ENCODE data around the gene CBX4. TPM values are rescaled to one million over a fixed set of nuclear protein-coding genes. Genes with fewer than 3 reads are reported as not detected.

The CBX4 gene
- total and polyA plus RNA-seq, 2 of the 4 experiments (the other 2 are of a cell fraction) = 3.2 to 9.4 TPM

DNA sequence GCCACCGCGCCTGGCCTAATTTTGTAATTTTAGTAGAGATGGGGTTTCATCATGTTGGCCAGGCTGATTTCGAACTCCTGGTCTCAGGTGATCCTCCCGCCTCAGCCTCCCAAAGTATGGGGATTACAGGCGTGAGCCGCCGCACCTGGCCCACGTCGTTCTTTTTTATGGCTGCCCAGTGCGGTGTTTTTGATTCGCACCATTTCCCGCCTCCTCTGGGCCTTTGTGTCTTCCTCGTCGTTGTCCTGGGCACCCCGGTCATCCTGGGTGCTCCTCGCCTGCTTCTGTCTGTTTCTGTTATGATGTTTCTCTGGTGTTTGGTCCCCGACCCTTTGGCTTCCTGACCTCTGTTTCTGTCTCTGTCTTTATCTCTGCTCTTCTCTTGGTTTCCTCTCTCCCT is 15.0 kb downstream of the CBX4 start:
- BruUV-seq (replicated peaks) = no TSS peak
- 87% methylated on average over 6 of the region's 17 CpGs; no CpG with 5 or more reads in 1 of the 2 experiments for WGBS, 2 experiments (ENCODE audit: extremely low coverage in 2 of 2, insufficient read length in 1 of 2)
- no peak overlapping the region for H2AK5ac ChIP-seq (ENCODE audit: low read depth, low read length)
- no peak overlapping the region for H4K91ac ChIP-seq (ENCODE audit: insufficient read depth, low read depth, low read length)
- peaks cover 16% of the 10 kb centered on the region for H3K9me1 ChIP-seq (ENCODE audit: insufficient read depth, low read length)
- no peak overlapping the region for H3K4ac ChIP-seq (ENCODE audit: low read depth, low read length)
- TF ChIP-seq BHLHE40 (IDR thresholded peaks at IDR 0.05; ENCODE audit: low read depth, low read length) (no peak), POLR2A (IDR thresholded peaks at IDR 0.05; ENCODE audit: low read depth, low read length) (no peak), RFX5 (IDR thresholded peaks at IDR 0.05; ENCODE audit: low read depth, low read length) (no peak), CTCF (conservative IDR thresholded peaks at IDR 0.05; ENCODE audit: low read depth, low read length) (no peak), FOS (IDR thresholded peaks at IDR 0.05; ENCODE audit: low read depth, low read length) (no peak), RAD21 (IDR thresholded peaks at IDR 0.05; ENCODE audit: low read length) (no peak), MXI1 (IDR thresholded peaks at IDR 0.05; ENCODE audit: borderline replicate concordance, low read depth, low read length) (no peak), NFE2L2 (IDR thresholded peaks at IDR 0.05; ENCODE audit: low read depth, low read length) (no peak), SMC3 (IDR thresholded peaks at IDR 0.05; ENCODE audit: low read depth, low read length) (no peak), MAZ (IDR thresholded peaks at IDR 0.05; ENCODE audit: borderline replicate concordance, low read depth, low read length) (no peak), CEBPB (IDR thresholded peaks at IDR 0.05; ENCODE audit: low read depth, low read length) (no peak), CHD1 (IDR thresholded peaks at IDR 0.05; ENCODE audit: low read depth, low read length) (no peak), RCOR1 (IDR thresholded peaks at IDR 0.05; ENCODE audit: insufficient replicate concordance, low read length) (no peak), MAFK (IDR thresholded peaks at IDR 0.05; ENCODE audit: low read depth, low read length) (no peak)
- TF ChIP-seq, protein P1, sequence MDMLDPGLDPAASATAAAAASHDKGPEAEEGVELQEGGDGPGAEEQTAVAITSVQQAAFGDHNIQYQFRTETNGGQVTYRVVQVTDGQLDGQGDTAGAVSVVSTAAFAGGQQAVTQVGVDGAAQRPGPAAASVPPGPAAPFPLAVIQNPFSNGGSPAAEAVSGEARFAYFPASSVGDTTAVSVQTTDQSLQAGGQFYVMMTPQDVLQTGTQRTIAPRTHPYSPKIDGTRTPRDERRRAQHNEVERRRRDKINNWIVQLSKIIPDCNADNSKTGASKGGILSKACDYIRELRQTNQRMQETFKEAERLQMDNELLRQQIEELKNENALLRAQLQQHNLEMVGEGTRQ (IDR thresholded peaks at IDR 0.05; ENCODE audit: low read depth, low read length) = no peak
- TF ChIP-seq, protein P2, sequence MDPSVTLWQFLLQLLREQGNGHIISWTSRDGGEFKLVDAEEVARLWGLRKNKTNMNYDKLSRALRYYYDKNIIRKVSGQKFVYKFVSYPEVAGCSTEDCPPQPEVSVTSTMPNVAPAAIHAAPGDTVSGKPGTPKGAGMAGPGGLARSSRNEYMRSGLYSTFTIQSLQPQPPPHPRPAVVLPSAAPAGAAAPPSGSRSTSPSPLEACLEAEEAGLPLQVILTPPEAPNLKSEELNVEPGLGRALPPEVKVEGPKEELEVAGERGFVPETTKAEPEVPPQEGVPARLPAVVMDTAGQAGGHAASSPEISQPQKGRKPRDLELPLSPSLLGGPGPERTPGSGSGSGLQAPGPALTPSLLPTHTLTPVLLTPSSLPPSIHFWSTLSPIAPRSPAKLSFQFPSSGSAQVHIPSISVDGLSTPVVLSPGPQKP (IDR thresholded peaks at IDR 0.05; ENCODE audit: borderline replicate concordance, low read depth, low read length) = no peak
- H3K4me3 ChIP-seq (ENCODE audit: insufficient read depth, low read depth, low read length) = no peak overlapping the region
- H3K18ac ChIP-seq (ENCODE audit: low read depth, low read length) = no peak overlapping the region
- H3K36me3 ChIP-seq (ENCODE audit: control insufficient read depth, insufficient read depth, low read length) = no peaks in the 10 kb centered on the region
- intact Hi-C loops (cut with micrococcal nuclease) = no loop called here
- H2AFZ ChIP-seq (replicated peaks; ENCODE audit: low read length, poor library complexity) = no peak overlapping the region
- H3K4me1 ChIP-seq (ENCODE audit: control insufficient read depth, insufficient read depth, low read length) = peaks cover 5% of the 10 kb centered on the region; the same call in 1 of the 2 replicates
- H3K9ac ChIP-seq (ENCODE audit: low read depth, low read length) = no peak overlapping the region
- no peak overlapping the region for H3K27ac ChIP-seq (ENCODE audit: insufficient read depth, low read length)
- dilution Hi-C loops (cut with HindIII; ENCODE audit: low sequenced_read_pairs, unreplicated experiment) = no loop called here
- H2AK9ac ChIP-seq (replicated peaks; ENCODE audit: low read depth, low read length, poor library complexity) = no peak overlapping the region
- no peak overlapping the region for H4K8ac ChIP-seq (ENCODE audit: low read depth in 2 of 2, low read length in 2 of 2)
- no peak overlapping the region for H2BK5ac ChIP-seq (ENCODE audit: low read depth, low read length, poor library complexity, severe bottlenecking)
- ATAC-seq (ENCODE audit: low read depth) (no peak), DNase-seq (no peak)
- H2BK120ac ChIP-seq (ENCODE audit: low read depth, low read length) = no peak overlapping the region
- CTCF ChIA-PET = no interaction called here
- no peak overlapping the region for H4K5ac ChIP-seq (ENCODE audit: low read depth, low read length)
- H3K14ac ChIP-seq (replicated peaks; ENCODE audit: low read depth, low read length) = no peak overlapping the region
- in situ Hi-C loops (cut with MboI; ENCODE audit: low sequenced_read_pairs) = no loop called here
- H3K79me1 ChIP-seq (ENCODE audit: low read depth in 1 of 2, low read length in 2 of 2) = no peaks in the 10 kb centered on the region
- no peaks in the 10 kb centered on the region for H3K9me3 ChIP-seq (ENCODE audit: control insufficient read depth, insufficient read depth, low read length)
- no peak overlapping the region for H3K4me2 ChIP-seq (ENCODE audit: low read depth, low read length)
- POLR2A ChIA-PET (ENCODE audit: unreplicated experiment) = no interaction called here
- no peaks in the 10 kb centered on the region for H4K20me1 ChIP-seq (ENCODE audit: insufficient read depth, low read length)
- no peak overlapping the region for H2BK15ac ChIP-seq (ENCODE audit: low read depth, low read length)
- H3K23ac ChIP-seq (ENCODE audit: low read depth, low read length) = no peak overlapping the region
- H3K56ac ChIP-seq (ENCODE audit: extremely low read depth, insufficient read depth, low read length) = no peak overlapping the region
- H2BK20ac ChIP-seq (ENCODE audit: low read depth, low read length) = no peak overlapping the region
- H3K27me3 ChIP-seq (ENCODE audit: control insufficient read depth, insufficient read depth, low read length) = peaks cover 18% of the 10 kb centered on the region

Measured in IMR-90 (cell line).